Measurements from ENCODE around the gene IGFLR1. TPM values are rescaled to one million over a fixed set of nuclear protein-coding genes. Genes with fewer than 3 reads are reported as not detected.

IGFLR1 gene
- total and polyA plus RNA-seq, 3 experiments from 2014 or later: 96.7 to 110 (median 108) TPM

GRCh38 chr19:35738021-35738886, 4.0 kb downstream of the IGFLR1 start:
- peak overlapping the region in 4 of 7 donors; percentile 15 to 86 (median 65) for H3K4me3 Mint-ChIP-seq
- POLR2A ChIA-PET: no interaction called here
- peaks cover 4 to 63% (median 10%) of the 10 kb centered on the region in 3 donors for H3K36me3 Mint-ChIP-seq
- H3K27ac ChIP-seq (ENCODE audit: low read depth, low read length): no peak overlapping the region
- no peaks in the 10 kb centered on the region for H3K27me3 ChIP-seq (ENCODE audit: insufficient read depth, low read length, poor library complexity, severe bottlenecking)
- H3K4me1 ChIP-seq (ENCODE audit: insufficient read depth, low read length): peaks cover 40% of the 10 kb centered on the region
- H3K36me3 ChIP-seq (ENCODE audit: insufficient read depth, low read length): peaks cover 22% of the 10 kb centered on the region
- H3K27ac Mint-ChIP-seq: peak overlapping the region in 5 of 8 donors; percentile 5 to 87 (median 11)
- no peaks in the 10 kb centered on the region for H3K9me3 Mint-ChIP-seq
- CTCF ChIA-PET: interaction anchor here (0.8 to 1.3 kb wide), 3 partner anchors 7 to 45 kb away, joined by 3 to 5 read pairs (median 3); partner anchors contain the start of genes PSENEN and U2AF1L4
- peaks cover 25 to 57% (median 27%) of the 10 kb centered on the region in 3 donors for H3K4me1 Mint-ChIP-seq
- no peaks in the 10 kb centered on the region for H3K9me3 ChIP-seq (ENCODE audit: low read length)
- H3K4me3 ChIP-seq (ENCODE audit: low read length): no peak overlapping the region
- no peak for DNase-seq
- H3K27me3 Mint-ChIP-seq: no peaks in the 10 kb centered on the region

- Mint-ChIP-seq H3K9me3 (no peaks in the 10 kb centered on the region), H3K4me3 (peak overlapping the region in 2 of 7 donors; percentile 35 to 63), H3K4me1 (peaks cover 17 to 48% (median 19%) of the 10 kb centered on the region in 3 donors), H3K27me3 (no peaks in the 10 kb centered on the region), H3K27ac (peak overlapping the region in 5 of 8 donors; percentile 25 to 95 (median 76)), H3K36me3 (peaks cover 4 to 62% (median 10%) of the 10 kb centered on the region in 3 donors)
- no peaks in the 10 kb centered on the region for H3K9me3 ChIP-seq (ENCODE audit: low read length)
- no peaks in the 10 kb centered on the region for H3K27me3 ChIP-seq (ENCODE audit: insufficient read depth, low read length, poor library complexity, severe bottlenecking)
- H3K4me1 ChIP-seq (ENCODE audit: insufficient read depth, low read length): peaks cover 30% of the 10 kb centered on the region
- H3K27ac ChIP-seq (ENCODE audit: low read depth, low read length): no peak overlapping the region
- DNase-seq: peak in 1 of 5 donors; percentile 25
- ChIA-PET CTCF (interaction anchor here (0.9 to 1.6 kb wide), 6 partner anchors 8 to 44 kb away, joined by 3 to 5 read pairs (median 4); partner anchors contain the start of genes LIN37, PSENEN and U2AF1L4), POLR2A (interaction anchor here (0.6 to 1.3 kb wide), 2 partner anchors 9 to 19 kb away, joined by 3 to 5 read pairs; no protein-coding TSS in a partner anchor)
- peaks cover 22% of the 10 kb centered on the region for H3K36me3 ChIP-seq (ENCODE audit: insufficient read depth, low read length)
- H3K4me3 ChIP-seq (ENCODE audit: low read length): no peak overlapping the region
Measured at GRCh38 chr19:35736913-35737886, 5.1 kb downstream of the IGFLR1 start.

- H3K27me3 Mint-ChIP-seq: no peaks in the 10 kb centered on the region
- no peak overlapping the region for H3K4me3 ChIP-seq (ENCODE audit: low read length)
- H3K9me3 ChIP-seq (ENCODE audit: low read length): no peaks in the 10 kb centered on the region
- peaks cover 8 to 79% (median 10%) of the 10 kb centered on the region in 3 donors for H3K36me3 Mint-ChIP-seq
- ChIA-PET CTCF (no interaction called here), POLR2A (no interaction called here)
- H3K9me3 Mint-ChIP-seq: no peaks in the 10 kb centered on the region
- no peaks in the 10 kb centered on the region for H3K27me3 ChIP-seq (ENCODE audit: insufficient read depth, low read length, poor library complexity, severe bottlenecking)
- H3K4me1 Mint-ChIP-seq: peaks cover 9 to 34% (median 16%) of the 10 kb centered on the region in 3 donors
- no peak overlapping the region for H3K27ac ChIP-seq (ENCODE audit: low read depth, low read length)
- H3K4me3 Mint-ChIP-seq: peak overlapping the region in 1 of 7 donors; percentile 76
- peak overlapping the region in 3 of 8 donors; percentile 76 to 90 (median 90) for H3K27ac Mint-ChIP-seq
- peaks cover 36% of the 10 kb centered on the region for H3K36me3 ChIP-seq (ENCODE audit: insufficient read depth, low read length)
- no peak for DNase-seq
- peaks cover 19% of the 10 kb centered on the region for H3K4me1 ChIP-seq (ENCODE audit: insufficient read depth, low read length)
Measured at GRCh38 chr19:35734889-35735288, 7.4 kb downstream of the IGFLR1 start.

- no peak overlapping the region for H3K4me3 ChIP-seq (ENCODE audit: low read length)
- peak overlapping the region in 1 of 7 donors; percentile 76 for H3K4me3 Mint-ChIP-seq
- H3K9me3 ChIP-seq (ENCODE audit: low read length): no peaks in the 10 kb centered on the region
- peak overlapping the region in 7 of 8 donors; percentile 14 to 89 (median 66) for H3K27ac Mint-ChIP-seq
- no peaks in the 10 kb centered on the region for H3K27me3 Mint-ChIP-seq
- peaks cover 5 to 28% (median 13%) of the 10 kb centered on the region in 3 donors for H3K4me1 Mint-ChIP-seq
- peaks cover 13% of the 10 kb centered on the region for H3K4me1 ChIP-seq (ENCODE audit: insufficient read depth, low read length)
- H3K27ac ChIP-seq (ENCODE audit: low read depth, low read length): no peak overlapping the region
- ChIA-PET POLR2A (no interaction called here), CTCF (no interaction called here)
- DNase-seq: no peak
- H3K36me3 Mint-ChIP-seq: peaks cover 10 to 85% (median 11%) of the 10 kb centered on the region in 3 donors
- H3K9me3 Mint-ChIP-seq: no peaks in the 10 kb centered on the region
- no peaks in the 10 kb centered on the region for H3K27me3 ChIP-seq (ENCODE audit: insufficient read depth, low read length, poor library complexity, severe bottlenecking)
- peaks cover 42% of the 10 kb centered on the region for H3K36me3 ChIP-seq (ENCODE audit: insufficient read depth, low read length)
Measured at GRCh38 chr19:35734273-35734672, 8.0 kb downstream of the IGFLR1 start.

- Histone ChIP-seq H3K27me3 (ENCODE audit: insufficient read depth, low read length, poor library complexity, severe bottlenecking) (no peaks in the 10 kb centered on the region), H3K4me1 (ENCODE audit: insufficient read depth, low read length) (peaks cover 12% of the 10 kb centered on the region), H3K4me3 (ENCODE audit: low read length) (no peak overlapping the region), H3K9me3 (ENCODE audit: low read length) (no peaks in the 10 kb centered on the region), H3K27ac (ENCODE audit: low read depth, low read length) (no peak overlapping the region), H3K36me3 (ENCODE audit: insufficient read depth, low read length) (peaks cover 42% of the 10 kb centered on the region)
- H3K27ac Mint-ChIP-seq: peak overlapping the region in 4 of 8 donors; percentile 3 to 66 (median 38)
- CTCF ChIA-PET: no interaction called here
- no peaks in the 10 kb centered on the region for H3K27me3 Mint-ChIP-seq
- POLR2A ChIA-PET: interaction anchor here (0.7 kb wide), 1 partner anchor 15 kb away, joined by 3 read pairs; no protein-coding TSS in a partner anchor
- DNase-seq: no peak
- peaks cover 5 to 20% (median 13%) of the 10 kb centered on the region in 3 donors for H3K4me1 Mint-ChIP-seq
- no peaks in the 10 kb centered on the region for H3K9me3 Mint-ChIP-seq
- no peak overlapping the region for H3K4me3 Mint-ChIP-seq
- H3K36me3 Mint-ChIP-seq: peaks cover 10 to 87% (median 14%) of the 10 kb centered on the region in 3 donors
Measured at GRCh38 chr19:35733180-35734125, 8.8 kb downstream of the IGFLR1 start.

GRCh38 chr19:35732540-35733179, 9.6 kb downstream of the IGFLR1 start:
- POLR2A ChIA-PET: interaction anchor here (0.7 kb wide), 1 partner anchor 14 kb away, joined by 3 read pairs; no protein-coding TSS in a partner anchor
- H3K27me3 Mint-ChIP-seq: no peaks in the 10 kb centered on the region

More at GRCh38 chr19:35732540-35733179, 9.6 kb downstream of the IGFLR1 start:
- Histone ChIP-seq H3K27ac (ENCODE audit: low read depth, low read length) (no peak overlapping the region), H3K27me3 (ENCODE audit: insufficient read depth, low read length, poor library complexity, severe bottlenecking) (no peaks in the 10 kb centered on the region), H3K9me3 (ENCODE audit: low read length) (no peaks in the 10 kb centered on the region), H3K4me3 (ENCODE audit: low read length) (no peak overlapping the region), H3K4me1 (ENCODE audit: insufficient read depth, low read length) (peaks cover 12% of the 10 kb centered on the region), H3K36me3 (ENCODE audit: insufficient read depth, low read length) (peaks cover 42% of the 10 kb centered on the region)
- peaks cover 10 to 87% (median 15%) of the 10 kb centered on the region in 3 donors for H3K36me3 Mint-ChIP-seq
- DNase-seq: no peak
- CTCF ChIA-PET: no interaction called here
- no peak overlapping the region for H3K4me3 Mint-ChIP-seq
- H3K27ac Mint-ChIP-seq: no peak overlapping the region
- H3K4me1 Mint-ChIP-seq: peaks cover 5 to 18% (median 13%) of the 10 kb centered on the region in 3 donors
- H3K9me3 Mint-ChIP-seq: no peaks in the 10 kb centered on the region
